Measurements from ENCODE around the gene SMAD4.
"Not testable (repeated sequence)": the region's sequence is repeated elsewhere in the genome, so short reads cannot be mapped to it uniquely, and the experiment has no call there.

SMAD4 gene

DNA sequence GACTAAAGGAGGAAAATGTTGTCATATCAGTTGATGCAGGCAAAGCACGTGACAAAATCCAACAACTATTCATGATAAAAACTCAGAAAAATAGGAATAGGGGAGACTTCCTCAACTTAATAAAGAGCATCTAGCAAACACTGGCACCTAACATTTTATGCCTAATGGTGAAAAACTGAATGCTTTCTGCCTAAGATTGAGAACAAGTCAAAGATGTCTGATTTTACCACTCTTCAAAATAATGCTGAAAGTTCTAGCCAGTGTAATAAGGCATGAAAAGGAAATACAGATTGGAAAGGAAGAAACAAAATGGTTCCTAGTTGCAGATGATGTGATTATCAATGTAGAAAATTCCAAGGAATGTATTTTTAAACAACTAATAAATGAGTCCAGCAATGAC lies 58.4 kb downstream of the SMAD4 start:
- Histone ChIP-seq H3K27me3 (ENCODE audit: control insufficient read depth in 1 of 2, insufficient read depth in 2 of 2, low read length in 2 of 2) (no peaks in the 10 kb centered on the region), H3K4me3 (ENCODE audit: low read depth in 1 of 2, low read length in 2 of 2) (no peak overlapping the region), H3K36me3 (ENCODE audit: control insufficient read depth in 1 of 2, insufficient read depth in 2 of 2, low read length in 2 of 2) (peaks cover 17 to 26% of the 10 kb centered on the region in 2 donors), H3K9ac (ENCODE audit: low read depth in 1 of 2, low read length in 2 of 2) (no peak overlapping the region), H3K4me1 (ENCODE audit: control insufficient read depth in 1 of 2, insufficient read depth in 2 of 2, low read length in 2 of 2) (no peaks in the 10 kb centered on the region), H3K9me3 (ENCODE audit: control insufficient read depth in 1 of 2, low read length in 2 of 2) (peaks cover 5 to 8% of the 10 kb centered on the region in 2 donors), H3K27ac (ENCODE audit: low read depth, low read length) (no peak overlapping the region)

DNA sequence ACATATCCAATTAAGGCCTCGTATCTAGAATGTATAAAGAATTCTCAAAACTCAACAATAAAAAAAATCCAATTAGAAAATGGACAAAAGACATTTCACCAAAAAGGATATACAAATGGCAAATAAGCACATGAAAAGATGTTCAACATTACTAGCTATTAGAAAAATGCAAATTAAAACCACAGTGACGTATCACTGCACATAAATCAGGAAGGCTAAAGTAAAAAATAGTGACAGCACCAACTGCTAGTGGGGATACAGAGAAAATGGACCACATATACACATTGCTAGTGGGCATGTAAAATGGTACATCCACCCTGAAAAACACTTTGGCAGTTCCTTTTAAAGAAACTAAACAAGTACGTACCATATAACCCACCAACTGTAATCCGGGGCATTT lies 59.7 kb downstream of the SMAD4 start:
- Histone ChIP-seq H3K9ac (ENCODE audit: low read depth in 1 of 2, low read length in 2 of 2) (no peak overlapping the region), H3K27ac (ENCODE audit: low read depth, low read length) (no peak overlapping the region), H3K27me3 (ENCODE audit: control insufficient read depth in 1 of 2, insufficient read depth in 2 of 2, low read length in 2 of 2) (no peaks in the 10 kb centered on the region), H3K4me1 (ENCODE audit: control insufficient read depth in 1 of 2, insufficient read depth in 2 of 2, low read length in 2 of 2) (no peaks in the 10 kb centered on the region), H3K4me3 (ENCODE audit: low read depth in 1 of 2, low read length in 2 of 2) (no peak overlapping the region), H3K9me3 (ENCODE audit: control insufficient read depth in 1 of 2, low read length in 2 of 2) (peaks cover 5 to 8% of the 10 kb centered on the region in 2 donors), H3K36me3 (ENCODE audit: control insufficient read depth in 1 of 2, insufficient read depth in 2 of 2, low read length in 2 of 2) (peaks cover 9 to 16% of the 10 kb centered on the region in 2 donors)

DNA sequence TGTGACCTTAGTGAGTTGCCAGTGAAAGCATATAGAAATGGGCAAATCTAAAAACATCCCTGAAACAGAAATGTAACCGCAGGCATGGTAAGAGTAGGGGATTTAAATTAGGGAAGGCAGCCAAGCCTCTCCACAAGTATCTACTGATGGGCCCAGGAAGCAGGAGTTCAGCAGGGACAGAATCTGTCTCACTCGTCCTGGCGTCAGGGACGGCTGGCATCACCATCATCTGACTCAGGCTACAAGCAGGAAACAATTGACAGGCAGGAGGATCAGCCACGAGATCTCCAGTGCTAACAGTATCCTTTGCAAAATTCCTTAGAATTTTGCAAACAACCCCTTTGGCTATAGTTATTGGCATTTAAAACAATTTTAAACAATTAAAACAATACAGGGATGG lies 61.3 kb downstream of the SMAD4 start:
- no peaks in the 10 kb centered on the region for H3K4me1 ChIP-seq (ENCODE audit: control insufficient read depth in 1 of 2, insufficient read depth in 2 of 2, low read length in 2 of 2)
- no peak overlapping the region for H3K27ac ChIP-seq (ENCODE audit: low read depth, low read length)
- H3K9ac ChIP-seq (ENCODE audit: low read depth in 1 of 2, low read length in 2 of 2): no peak overlapping the region

DNA sequence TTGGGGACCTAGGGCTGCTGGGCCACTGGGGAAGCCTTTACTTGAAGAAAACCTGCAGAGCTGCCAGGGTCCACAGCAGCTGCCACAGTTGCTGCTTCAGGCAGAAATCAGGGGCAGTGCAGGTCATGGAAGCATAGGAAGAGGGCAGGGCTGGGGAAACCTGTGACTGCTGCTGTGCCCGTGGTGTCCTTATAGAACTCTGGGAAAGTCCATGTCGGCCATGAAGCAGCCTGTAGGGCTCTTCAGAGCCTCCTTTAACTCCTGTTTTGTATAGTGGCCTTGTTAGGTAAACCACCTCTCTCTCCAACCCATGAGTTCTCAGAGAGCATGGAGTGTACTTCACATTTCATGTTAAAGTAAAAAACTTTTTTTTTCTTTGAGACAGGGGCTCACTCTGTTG lies 62.1 kb downstream of the SMAD4 start:
- Histone ChIP-seq H3K27ac (ENCODE audit: low read depth, low read length) (no peak overlapping the region), H3K4me1 (ENCODE audit: control insufficient read depth in 1 of 2, insufficient read depth in 2 of 2, low read length in 2 of 2) (no peaks in the 10 kb centered on the region), H3K4me3 (ENCODE audit: low read depth in 1 of 2, low read length in 2 of 2) (no peak overlapping the region), H3K27me3 (ENCODE audit: control insufficient read depth in 1 of 2, insufficient read depth in 2 of 2, low read length in 2 of 2) (no peaks in the 10 kb centered on the region), H3K9me3 (ENCODE audit: control insufficient read depth in 1 of 2, low read length in 2 of 2) (peaks cover 2 to 8% of the 10 kb centered on the region in 2 donors), H3K36me3 (ENCODE audit: control insufficient read depth in 1 of 2, insufficient read depth in 2 of 2, low read length in 2 of 2) (no peaks in the 10 kb centered on the region), H3K9ac (ENCODE audit: low read depth in 1 of 2, low read length in 2 of 2) (no peak overlapping the region)

More for the DNA sequence above, 61.3 kb downstream of the SMAD4 start:
- H3K27me3 ChIP-seq (ENCODE audit: control insufficient read depth in 1 of 2, insufficient read depth in 2 of 2, low read length in 2 of 2): no peaks in the 10 kb centered on the region
- H3K36me3 ChIP-seq (ENCODE audit: control insufficient read depth in 1 of 2, insufficient read depth in 2 of 2, low read length in 2 of 2): peaks cover 0 to 4% of the 10 kb centered on the region in 2 donors
- H3K9me3 ChIP-seq (ENCODE audit: control insufficient read depth in 1 of 2, low read length in 2 of 2): peaks cover 5 to 8% of the 10 kb centered on the region in 2 donors
- no peak overlapping the region for H3K4me3 ChIP-seq (ENCODE audit: low read depth in 1 of 2, low read length in 2 of 2)

DNA sequence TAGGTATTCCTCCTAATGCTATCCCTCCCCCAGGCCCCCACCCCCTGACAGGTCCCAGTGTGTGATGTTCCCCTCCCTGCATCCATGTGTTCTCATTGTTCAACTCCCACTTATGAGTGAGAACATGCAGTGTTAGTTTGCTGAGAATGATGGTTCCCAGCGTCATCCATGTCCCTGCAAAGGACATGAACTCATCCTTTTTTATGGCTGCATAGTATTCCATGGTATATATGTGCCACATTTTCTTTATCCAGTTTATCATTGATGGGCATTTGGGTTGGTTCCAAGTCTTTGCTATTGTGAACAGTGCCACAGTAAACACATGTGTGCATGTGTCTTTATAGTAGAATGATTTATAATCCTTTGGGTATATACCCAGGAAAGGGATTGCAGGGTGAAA lies 63.0 kb downstream of the SMAD4 start:
- not testable (repeated sequence) for H3K4me1 ChIP-seq (ENCODE audit: control insufficient read depth in 1 of 2, insufficient read depth in 2 of 2, low read length in 2 of 2); H3K27me3 ChIP-seq (ENCODE audit: control insufficient read depth in 1 of 2, insufficient read depth in 2 of 2, low read length in 2 of 2); H3K9ac ChIP-seq (ENCODE audit: low read depth in 1 of 2, low read length in 2 of 2); H3K9me3 ChIP-seq (ENCODE audit: control insufficient read depth in 1 of 2, low read length in 2 of 2); H3K4me3 ChIP-seq (ENCODE audit: low read depth in 1 of 2, low read length in 2 of 2); H3K36me3 ChIP-seq (ENCODE audit: control insufficient read depth in 1 of 2, insufficient read depth in 2 of 2, low read length in 2 of 2); H3K27ac ChIP-seq (ENCODE audit: low read depth, low read length)

DNA sequence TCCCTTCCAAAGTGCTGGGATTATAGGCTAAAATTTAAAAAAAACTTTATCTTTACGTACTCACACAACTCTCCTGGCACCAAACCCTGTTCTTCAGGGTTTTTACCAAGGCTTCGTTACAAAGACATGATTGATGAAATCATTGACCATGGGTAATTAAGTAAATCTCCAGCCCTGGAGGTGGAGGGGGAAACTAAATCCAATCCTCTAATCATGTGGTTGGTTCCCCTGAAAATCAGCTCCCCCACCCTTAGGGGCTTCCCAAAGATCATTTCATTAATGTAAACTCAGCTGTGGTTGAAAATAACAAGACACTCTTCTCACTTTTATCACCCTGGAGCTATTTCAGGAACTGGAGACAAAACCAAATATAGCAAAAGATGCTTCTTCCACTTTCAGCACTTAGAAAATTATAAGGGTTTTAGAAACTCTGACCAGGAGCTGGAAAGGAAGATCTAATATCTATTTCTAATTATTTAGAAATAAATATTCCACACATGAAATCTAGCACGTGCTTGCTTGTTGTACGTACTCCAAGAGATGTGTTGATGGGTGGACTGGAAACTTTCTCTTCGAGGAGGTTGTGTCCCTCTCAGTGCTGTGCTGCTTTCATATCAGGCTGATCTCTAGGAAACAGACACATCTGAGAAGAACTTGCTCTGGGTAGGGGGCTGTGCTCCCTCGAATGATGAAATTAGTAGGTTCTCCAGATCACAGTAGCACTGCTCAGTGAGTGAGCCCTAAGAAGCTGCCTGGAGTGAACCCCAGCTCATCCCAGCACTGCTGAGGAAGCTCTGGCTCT lies 67.2 kb downstream of the SMAD4 start:
- Histone ChIP-seq H3K4me1 (ENCODE audit: control insufficient read depth in 1 of 2, insufficient read depth in 2 of 2, low read length in 2 of 2) (no peaks in the 10 kb centered on the region), H3K27me3 (ENCODE audit: control insufficient read depth in 1 of 2, insufficient read depth in 2 of 2, low read length in 2 of 2) (no peaks in the 10 kb centered on the region), H3K9me3 (ENCODE audit: control insufficient read depth in 1 of 2, low read length in 2 of 2) (no peaks in the 10 kb centered on the region), H3K9ac (ENCODE audit: low read depth in 1 of 2, low read length in 2 of 2) (no peak overlapping the region), H3K4me3 (ENCODE audit: low read depth in 1 of 2, low read length in 2 of 2) (no peak overlapping the region), H3K27ac (ENCODE audit: low read depth, low read length) (no peak overlapping the region), H3K36me3 (ENCODE audit: control insufficient read depth in 1 of 2, insufficient read depth in 2 of 2, low read length in 2 of 2) (no peaks in the 10 kb centered on the region)

DNA sequence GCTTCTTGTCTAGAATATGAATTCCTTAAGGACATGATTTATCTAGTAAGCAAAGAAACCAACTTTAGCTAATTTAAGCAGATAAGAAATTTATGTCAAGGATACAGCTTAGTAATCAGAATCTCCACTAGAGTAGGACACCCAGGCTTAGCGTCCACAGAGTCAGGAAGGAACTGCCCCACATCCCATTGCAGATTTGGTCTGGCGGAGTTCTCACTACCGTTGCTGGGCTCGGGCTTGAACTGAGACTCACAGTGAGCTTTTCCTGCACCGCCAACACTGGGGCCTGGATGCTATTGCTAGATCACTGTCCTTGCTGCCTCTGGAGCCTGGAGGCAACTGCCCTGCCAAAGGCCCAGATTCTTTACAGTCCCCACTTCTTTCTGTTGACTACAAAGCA lies 68.1 kb downstream of the SMAD4 start:
- Histone ChIP-seq H3K9me3 (ENCODE audit: control insufficient read depth in 1 of 2, low read length in 2 of 2) (no peaks in the 10 kb centered on the region), H3K4me1 (ENCODE audit: control insufficient read depth in 1 of 2, insufficient read depth in 2 of 2, low read length in 2 of 2) (no peaks in the 10 kb centered on the region), H3K27me3 (ENCODE audit: control insufficient read depth in 1 of 2, insufficient read depth in 2 of 2, low read length in 2 of 2) (no peaks in the 10 kb centered on the region), H3K27ac (ENCODE audit: low read depth, low read length) (no peak overlapping the region), H3K9ac (ENCODE audit: low read depth in 1 of 2, low read length in 2 of 2) (no peak overlapping the region), H3K4me3 (ENCODE audit: low read depth in 1 of 2, low read length in 2 of 2) (no peak overlapping the region), H3K36me3 (ENCODE audit: control insufficient read depth in 1 of 2, insufficient read depth in 2 of 2, low read length in 2 of 2) (no peaks in the 10 kb centered on the region)

DNA sequence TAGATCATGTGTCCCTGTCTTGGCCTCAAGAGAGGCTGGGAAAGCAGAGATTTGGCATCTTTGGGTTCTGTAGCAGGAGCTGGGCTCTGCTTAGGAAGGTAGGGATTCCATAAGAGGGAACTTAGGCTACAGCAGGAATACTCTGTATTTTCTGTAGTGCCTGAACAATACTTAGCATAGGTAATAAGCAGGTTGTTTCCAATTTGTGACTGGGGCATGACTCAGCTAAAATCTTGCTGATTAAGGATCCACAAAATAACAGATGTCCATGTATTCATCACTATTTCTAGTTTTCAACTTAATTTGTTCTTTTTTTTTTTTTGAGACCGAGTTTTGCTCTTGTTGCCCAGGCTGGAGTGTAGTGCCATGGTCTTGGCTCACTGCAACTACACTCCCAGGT lies 68.5 kb downstream of the SMAD4 start:
- Histone ChIP-seq H3K27ac (ENCODE audit: low read depth, low read length) (no peak overlapping the region), H3K36me3 (ENCODE audit: control insufficient read depth in 1 of 2, insufficient read depth in 2 of 2, low read length in 2 of 2) (no peaks in the 10 kb centered on the region), H3K9ac (ENCODE audit: low read depth in 1 of 2, low read length in 2 of 2) (no peak overlapping the region), H3K9me3 (ENCODE audit: control insufficient read depth in 1 of 2, low read length in 2 of 2) (no peaks in the 10 kb centered on the region), H3K4me1 (ENCODE audit: control insufficient read depth in 1 of 2, insufficient read depth in 2 of 2, low read length in 2 of 2) (no peaks in the 10 kb centered on the region), H3K27me3 (ENCODE audit: control insufficient read depth in 1 of 2, insufficient read depth in 2 of 2, low read length in 2 of 2) (no peaks in the 10 kb centered on the region), H3K4me3 (ENCODE audit: low read depth in 1 of 2, low read length in 2 of 2) (no peak overlapping the region)

DNA sequence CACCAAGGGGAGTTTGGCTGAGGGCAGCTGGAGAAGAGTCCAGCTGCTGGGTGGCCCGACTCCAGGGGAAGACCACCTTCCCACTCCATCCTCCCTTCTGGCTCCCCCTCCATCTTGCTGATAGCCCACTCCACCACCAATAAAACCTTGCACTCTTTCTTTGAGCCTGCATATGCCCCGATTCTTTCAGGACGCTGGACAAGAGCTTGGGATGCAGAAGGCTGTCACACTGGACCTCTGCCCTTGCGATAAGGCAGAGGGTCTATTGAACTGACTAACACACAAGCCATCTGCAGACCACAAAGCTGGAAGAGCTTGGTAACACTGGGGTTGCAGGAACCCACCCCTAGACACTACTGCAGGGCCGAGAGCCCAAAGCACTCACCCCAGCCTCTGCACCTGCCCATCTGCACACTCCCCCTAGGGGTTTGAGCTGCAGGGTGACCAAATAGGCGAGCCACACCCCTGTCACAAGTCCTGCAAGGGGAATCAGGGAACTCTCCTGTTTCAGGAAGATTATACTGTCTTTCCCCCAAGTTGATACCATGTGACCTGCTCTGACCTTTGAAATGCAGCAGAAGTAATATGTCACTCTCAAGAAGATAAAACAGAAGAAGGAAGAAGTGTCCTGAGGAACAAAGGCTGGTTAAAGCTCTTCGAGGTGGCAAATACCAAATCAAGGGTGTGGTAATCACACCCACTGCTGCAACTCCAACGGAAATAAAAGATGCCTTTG lies 70.5 kb downstream of the SMAD4 start:
- H3K4me3 ChIP-seq (ENCODE audit: low read depth in 1 of 2, low read length in 2 of 2): no peak overlapping the region
- no peaks in the 10 kb centered on the region for H3K27me3 ChIP-seq (ENCODE audit: control insufficient read depth in 1 of 2, insufficient read depth in 2 of 2, low read length in 2 of 2)

DNA sequence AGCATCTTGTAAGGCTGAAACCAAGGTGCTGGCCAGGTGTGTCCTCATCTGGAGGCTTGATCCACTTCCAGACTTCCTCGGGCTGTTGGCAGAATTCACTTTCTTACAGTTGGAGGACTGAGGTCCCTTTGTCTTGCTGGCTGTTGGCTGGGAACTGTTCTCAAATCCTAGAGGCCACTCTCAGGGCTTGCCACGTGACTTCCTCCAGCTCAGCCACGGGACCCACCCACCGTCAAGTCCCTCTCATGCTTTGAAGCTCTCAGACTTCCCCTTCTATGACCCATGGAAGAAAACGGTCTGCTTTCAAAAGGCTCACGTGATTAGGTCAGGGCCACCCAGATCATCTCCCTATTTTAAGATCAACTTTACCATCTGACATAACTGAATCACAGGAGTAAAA lies 77.1 kb downstream of the SMAD4 start:
- Histone ChIP-seq H3K36me3 (ENCODE audit: control insufficient read depth in 1 of 2, insufficient read depth in 2 of 2, low read length in 2 of 2) (no peaks in the 10 kb centered on the region), H3K9ac (ENCODE audit: low read depth in 1 of 2, low read length in 2 of 2) (no peak overlapping the region), H3K27me3 (ENCODE audit: control insufficient read depth in 1 of 2, insufficient read depth in 2 of 2, low read length in 2 of 2) (no peaks in the 10 kb centered on the region), H3K4me3 (ENCODE audit: low read depth in 1 of 2, low read length in 2 of 2) (no peak overlapping the region), H3K27ac (ENCODE audit: low read depth, low read length) (no peak overlapping the region), H3K4me1 (ENCODE audit: control insufficient read depth in 1 of 2, insufficient read depth in 2 of 2, low read length in 2 of 2) (no peaks in the 10 kb centered on the region), H3K9me3 (ENCODE audit: control insufficient read depth in 1 of 2, low read length in 2 of 2) (no peaks in the 10 kb centered on the region)

More for the DNA sequence above, 70.5 kb downstream of the SMAD4 start:
- no peaks in the 10 kb centered on the region for H3K36me3 ChIP-seq (ENCODE audit: control insufficient read depth in 1 of 2, insufficient read depth in 2 of 2, low read length in 2 of 2)
- no peaks in the 10 kb centered on the region for H3K4me1 ChIP-seq (ENCODE audit: control insufficient read depth in 1 of 2, insufficient read depth in 2 of 2, low read length in 2 of 2)
- H3K9ac ChIP-seq (ENCODE audit: low read depth in 1 of 2, low read length in 2 of 2): no peak overlapping the region
- no peak overlapping the region for H3K27ac ChIP-seq (ENCODE audit: low read depth, low read length)
- H3K9me3 ChIP-seq (ENCODE audit: control insufficient read depth in 1 of 2, low read length in 2 of 2): no peaks in the 10 kb centered on the region
